ENCODE measurements around the gene ATP5MG. TPM values are rescaled to one million over a fixed set of nuclear protein-coding genes. Genes with fewer than 3 reads are reported as not detected.
"Not testable (repeated sequence)": the region's sequence is repeated elsewhere in the genome, so short reads cannot be mapped to it uniquely, and the experiment has no call there.

Gene ATP5MG
- polyA plus RNA-seq, 1 experiment, result 423 TPM

- no peak overlapping the region for H3K27ac ChIP-seq (ENCODE audit: low read depth, low read length)
- POLR2A ChIA-PET, result interaction anchor here (0.7 to 1.5 kb wide), 4 partner anchors 13 to 1133 kb away, joined by 3 to 16 read pairs (median 8); partner anchors contain the start of gene KMT2A
- no peaks in the 10 kb centered on the region for H3K9me3 ChIP-seq (ENCODE audit: control insufficient read depth, insufficient read depth, low read length)
- no peak overlapping the region for H3K4me3 ChIP-seq (ENCODE audit: low read depth, low read length)
- CTCF ChIA-PET, result interaction anchor here (1.0 to 1.2 kb wide), 3 partner anchors 49 to 74 kb away, joined by 3 to 4 read pairs (median 3); no protein-coding TSS in a partner anchor
- TF ChIP-seq CTCF (IDR thresholded peaks at IDR 0.05; ENCODE audit: low read depth, low read length), result no peak
- no peak for DNase-seq (ENCODE audit: low read depth, low spot score)
- H3K27me3 ChIP-seq (ENCODE audit: control insufficient read depth, insufficient read depth, low read length), result no peaks in the 10 kb centered on the region
Observed at GRCh38 chr11:118415062-118415738, 13.8 kb downstream of the ATP5MG start.

- Histone ChIP-seq H3K4me3 (ENCODE audit: low read depth, low read length) (no peak overlapping the region), H3K9me3 (ENCODE audit: control insufficient read depth, insufficient read depth, low read length) (no peaks in the 10 kb centered on the region), H3K27me3 (ENCODE audit: control insufficient read depth, insufficient read depth, low read length) (no peaks in the 10 kb centered on the region), H3K27ac (ENCODE audit: low read depth, low read length) (no peak overlapping the region)
- CTCF ChIA-PET, result interaction anchor here (1.0 to 1.2 kb wide), 3 partner anchors 48 to 73 kb away, joined by 3 to 4 read pairs (median 3); no protein-coding TSS in a partner anchor
- DNase-seq (ENCODE audit: low read depth, low spot score), result peak; percentile 95
- POLR2A ChIA-PET, result interaction anchor here (0.5 to 1.5 kb wide), 5 partner anchors 14 to 73 kb away, joined by 3 to 16 read pairs (median 8); partner anchors contain the start of gene KMT2A
- TF ChIP-seq CTCF (IDR thresholded peaks at IDR 0.05; ENCODE audit: low read depth, low read length), result no peak
Observed at GRCh38 chr11:118415739-118416068, 14.3 kb downstream of the ATP5MG start.

GRCh38 chr11:118416900-118417299, 15.5 kb downstream of the ATP5MG start:
- H3K27me3 ChIP-seq (ENCODE audit: control insufficient read depth, insufficient read depth, low read length); POLR2A ChIA-PET; H3K9me3 ChIP-seq (ENCODE audit: control insufficient read depth, insufficient read depth, low read length); H3K27ac ChIP-seq (ENCODE audit: low read depth, low read length); CTCF ChIA-PET; DNase-seq (ENCODE audit: low read depth, low spot score); H3K4me3 ChIP-seq (ENCODE audit: low read depth, low read length): not testable (repeated sequence)

GRCh38 chr11:118417801-118418200, 16.4 kb downstream of the ATP5MG start:
- no peak for TF ChIP-seq CTCF (IDR thresholded peaks at IDR 0.05; ENCODE audit: low read depth, low read length)
- H3K4me3 ChIP-seq (ENCODE audit: low read depth, low read length), result no peak overlapping the region
- POLR2A ChIA-PET, result no interaction called here
- no peak overlapping the region for H3K27ac ChIP-seq (ENCODE audit: low read depth, low read length)
- no peaks in the 10 kb centered on the region for H3K9me3 ChIP-seq (ENCODE audit: control insufficient read depth, insufficient read depth, low read length)
- H3K27me3 ChIP-seq (ENCODE audit: control insufficient read depth, insufficient read depth, low read length), result no peaks in the 10 kb centered on the region
- CTCF ChIA-PET, result interaction anchor here (1.2 kb wide), 1 partner anchor 71 kb away, joined by 7 read pairs; no protein-coding TSS in a partner anchor
- DNase-seq (ENCODE audit: low read depth, low spot score), result no peak

GRCh38 chr11:118418766-118419165, 17.4 kb downstream of the ATP5MG start:
- POLR2A ChIA-PET, result no interaction called here
- H3K4me3 ChIP-seq (ENCODE audit: low read depth, low read length), result no peak overlapping the region

More at GRCh38 chr11:118418766-118419165, 17.4 kb downstream of the ATP5MG start:
- no peak for TF ChIP-seq CTCF (IDR thresholded peaks at IDR 0.05; ENCODE audit: low read depth, low read length)
- no peaks in the 10 kb centered on the region for H3K9me3 ChIP-seq (ENCODE audit: control insufficient read depth, insufficient read depth, low read length)
- no peak for DNase-seq (ENCODE audit: low read depth, low spot score)
- CTCF ChIA-PET, result interaction anchor here (0.5 to 1.2 kb wide), 2 partner anchors 62 to 70 kb away, joined by 6 to 7 read pairs; no protein-coding TSS in a partner anchor
- no peaks in the 10 kb centered on the region for H3K27me3 ChIP-seq (ENCODE audit: control insufficient read depth, insufficient read depth, low read length)
- no peak overlapping the region for H3K27ac ChIP-seq (ENCODE audit: low read depth, low read length)

All from AG04450 (cell line).